ENCODE data around the gene C12orf42.

The C12orf42 gene

DNA sequence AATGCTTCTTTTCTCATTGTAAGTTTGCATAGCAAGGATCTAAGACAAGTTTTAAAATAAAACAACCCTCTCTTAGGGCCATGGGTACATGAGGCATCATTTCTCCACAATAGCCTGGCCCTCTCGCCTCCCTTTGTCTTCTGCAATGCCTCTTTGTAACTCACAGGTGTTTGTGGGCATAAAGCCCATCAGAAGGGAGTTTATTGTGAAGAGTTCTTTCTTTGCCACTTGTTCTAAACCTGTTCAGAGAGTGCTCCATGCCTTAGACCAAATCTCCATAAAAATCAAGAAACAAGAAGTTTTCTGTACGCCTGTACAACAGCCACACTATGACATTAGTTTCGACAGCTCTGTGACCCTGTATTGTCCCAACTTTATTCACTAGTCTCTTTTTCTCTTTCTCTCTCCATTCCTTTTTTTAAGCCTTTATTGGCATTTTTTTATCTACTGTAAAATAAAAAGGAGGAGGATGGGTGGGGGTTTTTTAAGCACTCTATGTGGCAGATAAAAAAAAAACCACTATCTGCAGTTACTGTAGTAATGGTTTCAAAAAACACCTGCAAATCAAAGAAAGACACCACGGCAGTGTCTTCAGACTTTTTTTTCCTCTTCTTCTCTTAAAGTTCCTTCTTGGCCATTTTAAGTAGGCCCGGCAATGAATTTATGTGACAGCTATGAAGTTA is 1.6 kb downstream of the C12orf42 start:
- ChIA-PET CTCF (no interaction called here), POLR2A (no interaction called here)
- no peak for DNase-seq (ENCODE audit: extremely low spot score)
- TF ChIP-seq, protein P1, sequence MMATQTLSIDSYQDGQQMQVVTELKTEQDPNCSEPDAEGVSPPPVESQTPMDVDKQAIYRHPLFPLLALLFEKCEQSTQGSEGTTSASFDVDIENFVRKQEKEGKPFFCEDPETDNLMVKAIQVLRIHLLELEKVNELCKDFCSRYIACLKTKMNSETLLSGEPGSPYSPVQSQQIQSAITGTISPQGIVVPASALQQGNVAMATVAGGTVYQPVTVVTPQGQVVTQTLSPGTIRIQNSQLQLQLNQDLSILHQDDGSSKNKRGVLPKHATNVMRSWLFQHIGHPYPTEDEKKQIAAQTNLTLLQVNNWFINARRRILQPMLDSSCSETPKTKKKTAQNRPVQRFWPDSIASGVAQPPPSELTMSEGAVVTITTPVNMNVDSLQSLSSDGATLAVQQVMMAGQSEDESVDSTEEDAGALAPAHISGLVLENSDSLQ (IDR thresholded peaks at IDR 0.05), result no peak
- TF ChIP-seq FOXM1 (IDR thresholded peaks at IDR 0.05; ENCODE audit: borderline replicate concordance) (no peak), ZNF384 (IDR thresholded peaks at IDR 0.05) (no peak), BHLHE40 (IDR thresholded peaks at IDR 0.05; ENCODE audit: borderline replicate concordance) (no peak), CTBP1 (IDR thresholded peaks at IDR 0.05; ENCODE audit: borderline replicate concordance) (no peak), NFRKB (IDR thresholded peaks at IDR 0.05) (no peak), FOXA1 (IDR thresholded peaks at IDR 0.05) (no peak), ELF4 (IDR thresholded peaks at IDR 0.05) (no peak), LEF1 (IDR thresholded peaks at IDR 0.05; ENCODE audit: borderline replicate concordance) (no peak), L3MBTL2 (conservative IDR thresholded peaks at IDR 0.05) (no peak), HDGF (IDR thresholded peaks at IDR 0.05; ENCODE audit: borderline replicate concordance) (no peak), TARDBP (IDR thresholded peaks at IDR 0.05) (no peak), FOXK2 (IDR thresholded peaks at IDR 0.05) (no peak), SP1 (IDR thresholded peaks at IDR 0.05) (no peak), ARNT (IDR thresholded peaks at IDR 0.05) (no peak), SUZ12 (IDR thresholded peaks at IDR 0.05) (no peak)

DNA sequence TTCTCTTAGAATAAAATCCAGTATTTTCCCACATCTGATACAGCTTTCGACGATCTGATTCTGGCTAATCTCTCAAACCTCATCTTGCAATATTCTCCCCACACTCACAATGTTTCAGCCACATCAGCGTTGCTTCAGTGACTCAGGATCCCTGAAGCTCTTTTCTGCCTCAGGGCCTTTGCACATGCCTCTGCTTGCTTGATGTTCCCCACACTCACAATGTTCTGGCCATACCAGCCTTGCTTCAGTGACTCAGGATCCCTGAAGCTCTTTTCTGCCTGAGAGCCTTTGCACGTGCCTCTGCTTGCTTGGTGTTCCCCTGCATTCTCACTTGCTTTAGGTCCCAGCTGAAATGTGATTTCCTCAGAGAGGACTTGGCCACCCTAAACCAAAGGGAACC is 2.6 kb downstream of the C12orf42 start:
- ChIA-PET CTCF (no interaction called here), POLR2A (no interaction called here)
- DNase-seq (ENCODE audit: extremely low spot score), result no peak
- no peak for TF ChIP-seq NFRKB (IDR thresholded peaks at IDR 0.05)
- no peak for TF ChIP-seq CTBP1 (IDR thresholded peaks at IDR 0.05; ENCODE audit: borderline replicate concordance)
- no peak for TF ChIP-seq ELF4 (IDR thresholded peaks at IDR 0.05)
- no peak for TF ChIP-seq FOXA1 (IDR thresholded peaks at IDR 0.05)
- no peak for TF ChIP-seq SUZ12 (IDR thresholded peaks at IDR 0.05)
- TF ChIP-seq FOXM1 (IDR thresholded peaks at IDR 0.05; ENCODE audit: borderline replicate concordance), result no peak
- TF ChIP-seq BHLHE40 (IDR thresholded peaks at IDR 0.05; ENCODE audit: borderline replicate concordance), result no peak

DNA sequence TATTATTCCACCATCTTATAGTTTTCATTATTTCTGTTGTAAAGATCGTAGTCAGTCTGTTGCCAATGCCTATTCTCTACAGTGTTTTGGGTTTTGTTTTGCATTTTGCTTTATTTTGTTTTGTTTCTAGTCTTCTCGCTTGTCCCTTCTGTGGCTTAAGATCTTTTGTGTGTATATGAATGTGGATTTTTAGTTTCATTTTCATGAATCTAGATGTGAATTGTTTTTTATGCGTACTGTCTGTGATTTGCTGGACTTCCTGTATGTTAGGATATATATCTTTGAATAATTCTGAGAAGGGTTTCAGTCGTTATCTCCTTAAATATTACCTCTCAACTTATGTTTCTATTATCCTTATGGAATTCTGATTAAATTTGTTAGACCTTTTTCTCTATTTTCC is 13.4 kb downstream of the C12orf42 start:
- POLR2A ChIA-PET, result no interaction called here
- no peak for DNase-seq (ENCODE audit: extremely low spot score)
- CTCF ChIA-PET, result no interaction called here
- TF ChIP-seq TARDBP (IDR thresholded peaks at IDR 0.05) (no peak), L3MBTL2 (conservative IDR thresholded peaks at IDR 0.05) (no peak), HDGF (IDR thresholded peaks at IDR 0.05; ENCODE audit: borderline replicate concordance) (no peak), ZNF384 (IDR thresholded peaks at IDR 0.05) (no peak), CTBP1 (IDR thresholded peaks at IDR 0.05; ENCODE audit: borderline replicate concordance) (no peak), SUZ12 (IDR thresholded peaks at IDR 0.05) (no peak)

DNA sequence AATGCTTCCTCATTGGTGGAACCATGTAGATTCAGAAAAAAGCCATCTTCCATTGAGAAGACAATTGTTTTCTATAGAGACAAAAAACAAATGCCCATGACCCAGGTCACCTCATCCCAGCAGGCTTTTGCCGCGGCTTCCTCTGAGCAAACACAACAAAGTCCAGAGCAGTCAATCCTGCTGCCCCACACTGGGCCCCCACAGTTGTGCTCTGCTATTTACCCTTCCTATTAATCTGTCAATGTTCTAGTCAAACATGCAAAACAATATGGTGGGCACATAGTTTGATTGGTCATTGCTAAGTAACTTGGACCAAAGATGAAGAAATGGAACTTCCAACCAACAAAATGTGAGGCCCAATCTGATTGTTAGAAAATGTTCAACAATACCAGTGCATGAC is 20.7 kb downstream of the C12orf42 start:
- ChIA-PET POLR2A (no interaction called here), CTCF (no interaction called here)
- DNase-seq (ENCODE audit: extremely low spot score), result no peak
- no peak for TF ChIP-seq TARDBP (IDR thresholded peaks at IDR 0.05)
- TF ChIP-seq FOXM1 (IDR thresholded peaks at IDR 0.05; ENCODE audit: borderline replicate concordance), result no peak

DNA sequence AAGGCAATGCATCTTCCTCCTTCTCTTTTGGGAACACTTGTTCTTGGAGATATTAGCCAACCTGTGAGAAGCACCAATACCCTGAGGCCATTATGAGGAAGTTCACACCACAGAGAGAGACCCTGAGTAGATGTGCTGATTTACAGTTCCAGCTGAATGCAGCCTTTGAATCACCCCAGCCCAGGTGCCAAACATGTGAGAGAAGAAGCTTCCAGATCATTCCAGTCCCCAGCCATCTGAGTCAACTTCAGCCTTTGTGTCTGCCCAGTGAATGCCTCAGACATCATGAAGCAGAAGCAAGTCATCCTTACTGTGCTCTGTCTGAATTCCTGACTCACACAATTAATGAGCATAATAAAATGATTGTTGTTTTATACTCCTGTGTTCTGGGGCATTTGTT is 25.1 kb downstream of the C12orf42 start:
- POLR2A ChIA-PET, result no interaction called here
- CTCF ChIA-PET, result no interaction called here
- TF ChIP-seq SP1 (IDR thresholded peaks at IDR 0.05) (no peak), BHLHE40 (IDR thresholded peaks at IDR 0.05; ENCODE audit: borderline replicate concordance) (no peak), ELF4 (IDR thresholded peaks at IDR 0.05) (no peak), TARDBP (IDR thresholded peaks at IDR 0.05) (no peak), LEF1 (IDR thresholded peaks at IDR 0.05; ENCODE audit: borderline replicate concordance) (no peak), FOXM1 (IDR thresholded peaks at IDR 0.05; ENCODE audit: borderline replicate concordance) (no peak), FOXK2 (IDR thresholded peaks at IDR 0.05) (no peak), ARNT (IDR thresholded peaks at IDR 0.05) (no peak), NFRKB (IDR thresholded peaks at IDR 0.05) (no peak), L3MBTL2 (conservative IDR thresholded peaks at IDR 0.05) (no peak), CTBP1 (IDR thresholded peaks at IDR 0.05; ENCODE audit: borderline replicate concordance) (no peak), ZNF384 (IDR thresholded peaks at IDR 0.05) (no peak), HDGF (IDR thresholded peaks at IDR 0.05; ENCODE audit: borderline replicate concordance) (no peak), FOXA1 (IDR thresholded peaks at IDR 0.05) (no peak), SUZ12 (IDR thresholded peaks at IDR 0.05) (no peak)
- TF ChIP-seq, protein P1 (IDR thresholded peaks at IDR 0.05), result no peak
- no peak for DNase-seq (ENCODE audit: extremely low spot score)

DNA sequence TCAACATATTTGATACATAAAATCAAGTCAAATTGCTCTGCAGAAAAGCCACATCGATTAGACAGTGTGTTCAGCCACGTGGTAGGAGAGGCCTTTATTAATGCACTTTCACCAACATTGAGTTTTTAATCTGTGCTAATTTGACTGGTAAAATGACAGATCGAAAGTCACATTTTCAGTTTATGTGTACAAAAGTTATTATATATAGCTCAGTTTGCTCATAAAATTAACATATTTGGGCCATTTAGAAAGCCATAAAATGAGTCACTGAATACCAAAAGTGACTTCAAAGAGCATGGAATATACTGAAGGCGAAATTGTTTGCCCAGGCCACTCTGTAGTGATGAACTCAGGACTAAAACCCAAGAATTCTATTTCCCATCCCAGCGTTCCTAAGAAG is 26.0 kb downstream of the C12orf42 start:
- CTCF ChIA-PET, result no interaction called here
- TF ChIP-seq CTBP1 (IDR thresholded peaks at IDR 0.05; ENCODE audit: borderline replicate concordance) (no peak), BHLHE40 (IDR thresholded peaks at IDR 0.05; ENCODE audit: borderline replicate concordance) (no peak), ZNF384 (IDR thresholded peaks at IDR 0.05) (no peak), L3MBTL2 (conservative IDR thresholded peaks at IDR 0.05) (no peak), FOXK2 (IDR thresholded peaks at IDR 0.05) (no peak), LEF1 (IDR thresholded peaks at IDR 0.05; ENCODE audit: borderline replicate concordance) (no peak), ELF4 (IDR thresholded peaks at IDR 0.05) (no peak), TARDBP (IDR thresholded peaks at IDR 0.05) (no peak), SUZ12 (IDR thresholded peaks at IDR 0.05) (no peak), HDGF (IDR thresholded peaks at IDR 0.05; ENCODE audit: borderline replicate concordance) (no peak), FOXA1 (IDR thresholded peaks at IDR 0.05) (no peak), FOXM1 (IDR thresholded peaks at IDR 0.05; ENCODE audit: borderline replicate concordance) (no peak), ARNT (IDR thresholded peaks at IDR 0.05) (no peak), NFRKB (IDR thresholded peaks at IDR 0.05) (no peak), SP1 (IDR thresholded peaks at IDR 0.05) (no peak)
- TF ChIP-seq, protein P1 (IDR thresholded peaks at IDR 0.05), result no peak

More for the DNA sequence above, 26.0 kb downstream of the C12orf42 start:
- POLR2A ChIA-PET, result no interaction called here
- DNase-seq (ENCODE audit: extremely low spot score), result no peak
